Liver (tissue), 9 donors: ENCODE data around the gene ATP2B2. TPM values are rescaled to one million over a fixed set of nuclear protein-coding genes. Genes with fewer than 3 reads are reported as not detected.
A peak's percentile ranks its signal among the peaks of the same experiment; 100 is the strongest.

Experiments used
- DNase-seq: peaks from one replicate; pipeline ENCODE4 v3.0.0-alpha.2; 2017; ENCODE audit warnings: low spot score
- H3K27ac ChIP-seq, 2 donors: one replicate each; pipeline ENCODE4 v1.7.0; 2013; ENCODE audit warnings: inconsistent platforms in 2 of 2, low read length in 2 of 2, control low read depth in 1 of 2, low read depth in 1 of 2, mild to moderate bottlenecking in 1 of 2
- H3K27me3 ChIP-seq, 4 donors: one replicate each; pipeline versions ENCODE4 v1.6.1 to v1.7.0; 2013; ENCODE audit warnings: low read length in 3 of 4, inconsistent platforms in 1 of 4, mild to moderate bottlenecking in 1 of 4, moderate library complexity in 1 of 4; ENCODE audit not compliant: control insufficient read depth in 4 of 4, insufficient read depth in 4 of 4
- H3K36me3 ChIP-seq, 4 donors: one replicate each; pipeline versions ENCODE4 v1.6.1 to v1.7.0; 2013; ENCODE audit warnings: low read length in 3 of 4, mild to moderate bottlenecking in 3 of 4, low read depth in 1 of 4, moderate library complexity in 1 of 4; ENCODE audit not compliant: control insufficient read depth in 4 of 4, insufficient read depth in 3 of 4
- H3K4me1 ChIP-seq, 4 donors: one replicate each; pipeline versions ENCODE4 v1.6.1 to v1.7.0; 2013; ENCODE audit warnings: low read length in 3 of 4, mild to moderate bottlenecking in 3 of 4, moderate library complexity in 1 of 4; ENCODE audit not compliant: control insufficient read depth in 4 of 4, insufficient read depth in 4 of 4
- H3K4me3 ChIP-seq, 3 donors: one replicate each; pipeline versions ENCODE4 v1.6.1 to v1.7.0; 2013; ENCODE audit warnings: low read length in 3 of 3, control low read depth in 1 of 3, low read depth in 1 of 3, mild to moderate bottlenecking in 1 of 3
- H3K9ac ChIP-seq, 2 donors: one replicate each; pipeline ENCODE4 v1.7.0; 2013; ENCODE audit warnings: low read length in 2 of 2, mild to moderate bottlenecking in 2 of 2, moderate library complexity in 2 of 2, control low read depth in 1 of 2, low read depth in 1 of 2
- H3K9me3 ChIP-seq, 4 donors: one replicate each; pipeline versions ENCODE4 v1.6.1 to v1.7.0; 2013; ENCODE audit warnings: low read length in 3 of 4; ENCODE audit not compliant: control insufficient read depth in 4 of 4
- ATF3 ChIP-seq: IDR thresholded peaks from 2 replicates; pipeline ENCODE4 v1.6.1; 2016; ENCODE audit warnings: antibody characterized with exemption
- CTCF ChIP-seq: fragments of 150-350 bp; IDR thresholded peaks from 2 replicates; pipeline ENCODE4 v1.5.1; 2017; ENCODE audit warnings: improper control_type of control experiment, low read depth, low read length; ENCODE audit not compliant: missing input control
- EGR1 ChIP-seq, 2 donors: IDR thresholded peaks; 2 replicates each; pipeline ENCODE4 v1.6.1; 2016 to 2018; ENCODE audit warnings: antibody characterized with exemption in 2 of 2, low read depth in 2 of 2
- FOXA1 ChIP-seq: IDR thresholded peaks from 2 replicates; pipeline ENCODE4 v1.6.1; 2016; ENCODE audit warnings: antibody characterized with exemption
- FOXA2 ChIP-seq: IDR thresholded peaks from 2 replicates; pipeline ENCODE4 v1.6.1; 2016; ENCODE audit warnings: antibody characterized with exemption
- GABPA ChIP-seq, 2 donors: IDR thresholded peaks in 1 of 2; conservative IDR thresholded peaks in 1 of 2; 2 replicates each; pipeline ENCODE4 v1.6.1; 2016; ENCODE audit warnings: antibody characterized with exemption in 2 of 2, mild to moderate bottlenecking in 1 of 2, moderate library complexity in 1 of 2
- HNF4G ChIP-seq: IDR thresholded peaks from 2 replicates; pipeline ENCODE4 v1.6.1; 2016; ENCODE audit warnings: antibody characterized with exemption
- JUND ChIP-seq, 2 donors: IDR thresholded peaks; 2 replicates each; pipeline ENCODE4 v1.6.1; 2016; ENCODE audit warnings: antibody characterized with exemption in 2 of 2
- MAX ChIP-seq: IDR thresholded peaks from 2 replicates; pipeline ENCODE4 v1.6.1; 2016; ENCODE audit warnings: antibody characterized with exemption
- RAD21 ChIP-seq, 2 donors: IDR thresholded peaks; 2 replicates each; pipeline ENCODE4 v1.6.1; 2016; ENCODE audit warnings: antibody characterized with exemption in 2 of 2, mild to moderate bottlenecking in 2 of 2
- REST ChIP-seq: IDR thresholded peaks from 2 replicates; pipeline ENCODE4 v1.6.1; 2016; ENCODE audit warnings: antibody characterized with exemption, mild to moderate bottlenecking
- RXRA ChIP-seq, 2 donors: IDR thresholded peaks; 2 replicates each; pipeline ENCODE4 v1.6.1; 2017 to 2018; ENCODE audit warnings: antibody characterized with exemption in 2 of 2, mild to moderate bottlenecking in 1 of 2
- SP1 ChIP-seq: IDR thresholded peaks from 2 replicates; pipeline ENCODE4 v1.6.1; 2018; ENCODE audit warnings: antibody characterized with exemption, mild to moderate bottlenecking
- YY1 ChIP-seq: IDR thresholded peaks from 2 replicates; pipeline ENCODE4 v1.6.1; 2016; ENCODE audit warnings: antibody characterized with exemption, mild to moderate bottlenecking
- ZBTB33 ChIP-seq: IDR thresholded peaks from 2 replicates; pipeline ENCODE4 v1.6.1; 2016; ENCODE audit warnings: antibody characterized with exemption
- WGBS: extraction: QIAGEN DNeasy Blood & Tissue Kit; methylation state at CpG from one replicate; pipeline ENCODE4 v1.1.7; 2013; 5-methylcytosine and 5-hydroxymethylcytosine counted together
- polyA plus RNA-seq, 2 donors: library from polyadenylated mRNA; stranded (reverse) in 1 of 2; unstranded in 1 of 2; fragments of 200-250 nt in 1 of 2; fragments of >200 nt in 1 of 2; fragmentation: Nextera tagmentation in 1 of 2; extraction: Ambion mirVana in 1 of 2; gene quantifications; one replicate each; pipeline versions ENCODE4 v1.2.1 to v1.2.3, GENCODE V29; 2013 to 2015
- total RNA-seq, 2 donors: library from RNA; depleted of rRNA; stranded (reverse); fragments of >200 nt; gene quantifications; one replicate each; pipeline ENCODE4 v1.2.3, GENCODE V29; 2014
- donor health status: healthy.
- donor health status: healthy.
- donor health status: healthy.
- donor health status: healthy.
- donor health status: healthy.

The ATP2B2 gene
- total and polyA plus RNA-seq, 4 donors: 10.4 to 27.8 (median 20.7) TPM

- Histone ChIP-seq H3K27ac (no peak overlapping the region), H3K9ac (no peak overlapping the region), H3K36me3 (peaks cover 0 to 9% (median 5%) of the 10 kb centered on the region in 4 donors), H3K9me3 (no peaks in the 10 kb centered on the region), H3K4me1 (peaks cover 0 to 3% (median 0%) of the 10 kb centered on the region in 4 donors), H3K4me3 (no peak overlapping the region), H3K27me3 (no peaks in the 10 kb centered on the region)
- TF ChIP-seq CTCF: no peak
- TF ChIP-seq REST: no peak
- no peak for TF ChIP-seq ZBTB33
- TF ChIP-seq ATF3: no peak
- TF ChIP-seq RAD21 (IDR thresholded peaks at IDR 0.05): no peak
- TF ChIP-seq SP1: no peak
- TF ChIP-seq HNF4G: no peak
- TF ChIP-seq JUND (IDR thresholded peaks at IDR 0.05): no peak
- no peak for TF ChIP-seq RXRA (IDR thresholded peaks at IDR 0.05)
- TF ChIP-seq GABPA (IDR thresholded peaks at IDR 0.05 in 1 of 2, conservative IDR thresholded peaks at IDR 0.05 in 1 of 2): no peak
- TF ChIP-seq EGR1 (IDR thresholded peaks at IDR 0.05; ENCODE audit: low read depth in 2 of 2): no peak
- TF ChIP-seq FOXA1: no peak
- no peak for TF ChIP-seq YY1
- TF ChIP-seq FOXA2: no peak
- 77% methylated on average over 11 of the region's 11 CpGs for WGBS
- no peak for DNase-seq
These were observed 85.7 kb downstream of the ATP2B2 start for GRCh38 chr3:10419637-10420232.

- Histone ChIP-seq H3K9ac (no peak overlapping the region), H3K27ac (no peak overlapping the region), H3K9me3 (no peaks in the 10 kb centered on the region), H3K27me3 (no peaks in the 10 kb centered on the region), H3K36me3 (peaks cover 0 to 4% (median 2%) of the 10 kb centered on the region in 4 donors), H3K4me1 (peaks cover 0 to 3% (median 0%) of the 10 kb centered on the region in 4 donors), H3K4me3 (no peak overlapping the region)
- DNase-seq: no peak
- TF ChIP-seq MAX (no peak), EGR1 (IDR thresholded peaks at IDR 0.05; ENCODE audit: low read depth in 2 of 2) (no peak), FOXA2 (no peak), ATF3 (no peak), RAD21 (IDR thresholded peaks at IDR 0.05) (peak; percentile 73 to 82), ZBTB33 (no peak), FOXA1 (no peak), JUND (IDR thresholded peaks at IDR 0.05) (no peak), CTCF (peak; percentile 34)
- 97% methylated on average over 2 of the region's 2 CpGs for WGBS
These were observed 87.5 kb downstream of the ATP2B2 start for GRCh38 chr3:10417847-10418246.
